H9 (cell line): ENCODE results near the gene AMH. TPM values are rescaled to one million over a fixed set of nuclear protein-coding genes. Genes with fewer than 3 reads are reported as not detected.
"Not testable (repeated sequence)": the region's sequence is repeated elsewhere in the genome, so short reads cannot be mapped to it uniquely, and the experiment has no call there.

ENCODE experiments used
- DNase-seq: peaks from one replicate; pipeline ENCODE4 v3.0.0-alpha.2; 2017
- H2AFZ ChIP-seq: one replicate; pipeline ENCODE4 v1.6.1; 2013; ENCODE audit warnings: mild to moderate bottlenecking, low read length, control low read depth, moderate library complexity
- H2AK5ac ChIP-seq: 2 replicates; pipeline ENCODE4 v1.6.1; 2013; ENCODE audit warnings: low read length, control low read depth, mixed read lengths; ENCODE audit not compliant: insufficient read length
- H2BK120ac ChIP-seq: one replicate; pipeline ENCODE4 v1.6.1; 2013; ENCODE audit warnings: low read depth, mild to moderate bottlenecking, low read length, control low read depth, inconsistent platforms; ENCODE audit not compliant: poor library complexity, severe bottlenecking
- H2BK12ac ChIP-seq: 2 replicates; pipeline ENCODE4 v1.6.1; 2013; ENCODE audit warnings: low read length, control low read depth, mixed read lengths, low read depth; ENCODE audit not compliant: insufficient read length
- H2BK15ac ChIP-seq: 2 replicates; pipeline ENCODE4 v1.6.1; 2013; ENCODE audit warnings: low read depth, low read length, control low read depth
- H2BK20ac ChIP-seq: one replicate; pipeline ENCODE4 v1.6.1; 2013; ENCODE audit warnings: low read depth, mild to moderate bottlenecking, low read length, control low read depth, inconsistent platforms; ENCODE audit not compliant: poor library complexity, severe bottlenecking
- H2BK5ac ChIP-seq: 2 replicates; pipeline ENCODE4 v1.6.1; 2013; ENCODE audit warnings: low read length, control low read depth, mixed read lengths; ENCODE audit not compliant: insufficient read length
- H3K14ac ChIP-seq: 2 replicates; pipeline ENCODE4 v1.6.1; 2013; ENCODE audit warnings: low read length, control low read depth; ENCODE audit not compliant: insufficient read depth
- H3K18ac ChIP-seq: 2 replicates; pipeline ENCODE4 v1.6.1; 2013; ENCODE audit warnings: low read depth, mild to moderate bottlenecking, mixed read lengths, low read length, control low read depth; ENCODE audit not compliant: insufficient read length
- H3K23ac ChIP-seq: 2 replicates; pipeline ENCODE4 v1.6.1; 2013; ENCODE audit warnings: low read length, control low read depth, mixed read lengths, low read depth; ENCODE audit not compliant: insufficient read length
- H3K23me2 ChIP-seq: 2 replicates; pipeline ENCODE4 v1.6.1; 2013; ENCODE audit warnings: low read depth, mild to moderate bottlenecking, mixed read lengths, low read length, control low read depth; ENCODE audit not compliant: insufficient read length, poor library complexity, severe bottlenecking
- H3K27ac ChIP-seq: 2 replicates; pipeline ENCODE4 v1.5.1; 2013; ENCODE audit warnings: low read length, control low read depth, mixed read lengths, low read depth; ENCODE audit not compliant: insufficient read length
- H3K27me3 ChIP-seq: 2 replicates; pipeline ENCODE4 v1.6.1; 2013; ENCODE audit warnings: low read length, control low read depth, inconsistent platforms; ENCODE audit not compliant: insufficient read depth
- H3K4ac ChIP-seq: 2 replicates; pipeline ENCODE4 v1.6.1; 2013; ENCODE audit warnings: low read depth, mild to moderate bottlenecking, control low read depth, inconsistent platforms, low read length, moderate library complexity
- H3K4me1 ChIP-seq: 2 replicates; pipeline ENCODE4 v1.6.1; 2013; ENCODE audit warnings: low read length, control low read depth, inconsistent platforms; ENCODE audit not compliant: insufficient read depth
- H3K4me2 ChIP-seq: 2 replicates; pipeline ENCODE4 v1.6.1; 2013; ENCODE audit warnings: low read length, control low read depth, mixed read lengths; ENCODE audit not compliant: insufficient read length, insufficient read depth
- H3K56ac ChIP-seq: 2 replicates; pipeline ENCODE4 v1.6.1; 2013; ENCODE audit warnings: low read depth, mild to moderate bottlenecking, mixed read lengths, low read length, control low read depth; ENCODE audit not compliant: insufficient read length
- H3K79me1 ChIP-seq: 2 replicates; pipeline ENCODE4 v1.6.1; 2013; ENCODE audit warnings: low read depth, mild to moderate bottlenecking, moderate library complexity, low read length, control low read depth, inconsistent platforms; ENCODE audit not compliant: insufficient read depth, poor library complexity, severe bottlenecking
- H3K79me2 ChIP-seq: 2 replicates; pipeline ENCODE4 v1.6.1; 2013; ENCODE audit warnings: low read length, control low read depth, inconsistent platforms; ENCODE audit not compliant: insufficient read depth
- H3K9ac ChIP-seq: 2 replicates; pipeline ENCODE4 v1.6.1; 2013; ENCODE audit warnings: low read length, control low read depth, mixed read lengths; ENCODE audit not compliant: insufficient read length; ENCODE audit errors: extremely low read depth
- H3K9me3 ChIP-seq: one replicate; pipeline ENCODE4 v1.6.1; 2013; ENCODE audit warnings: low read depth, low read length, inconsistent platforms; ENCODE audit not compliant: control insufficient read depth
- H3T11ph ChIP-seq: one replicate; pipeline ENCODE4 v1.6.1; 2013; ENCODE audit warnings: mild to moderate bottlenecking, low read length, control low read depth, inconsistent platforms
- H4K20me1 ChIP-seq: one replicate; pipeline ENCODE4 v1.6.1; 2013; ENCODE audit not compliant: control insufficient read depth, insufficient read length, insufficient read depth
- H4K5ac ChIP-seq: 2 replicates; pipeline ENCODE4 v1.6.1; 2013; ENCODE audit warnings: low read depth, mild to moderate bottlenecking, mixed read lengths, low read length, control low read depth; ENCODE audit not compliant: insufficient read length
- H4K8ac ChIP-seq: replicated peaks from 2 replicates; pipeline ENCODE4 v1.6.1; 2013; ENCODE audit warnings: low read length, control low read depth, mixed read lengths, low read depth; ENCODE audit not compliant: insufficient read length
- H4K91ac ChIP-seq: 2 replicates; pipeline ENCODE4 v1.6.1; 2013; ENCODE audit warnings: low read depth, mild to moderate bottlenecking, moderate library complexity, mixed read lengths, low read length, control low read depth; ENCODE audit not compliant: insufficient read length
- H3K27ac Mint-ChIP-seq, 3 experiments: 2 replicates in 2 of 3; 3 replicates in 1 of 3; pipeline ENCODE4 v1.8.0; 2020 to 2021; ENCODE audit warnings: mixed read lengths in 3 of 3, mild to moderate bottlenecking in 1 of 3, moderate library complexity in 1 of 3
- H3K27me3 Mint-ChIP-seq: 2 replicates; pipeline ENCODE4 v1.8.0; 2021; ENCODE audit warnings: low read depth, mild to moderate bottlenecking, moderate library complexity, mixed read lengths
- H3K36me3 Mint-ChIP-seq, 3 experiments: 2 replicates in 2 of 3; 3 replicates in 1 of 3; pipeline ENCODE4 v1.8.0; 2020 to 2021; ENCODE audit warnings: low read depth in 3 of 3, mixed read lengths in 3 of 3; ENCODE audit not compliant: insufficient read depth in 1 of 3
- H3K4me1 Mint-ChIP-seq, 2 experiments: 2 replicates each; pipeline ENCODE4 v1.8.0; 2020; ENCODE audit warnings: mixed read lengths in 2 of 2
- H3K4me3 Mint-ChIP-seq, 2 experiments: 2 replicates in 1 of 2; 3 replicates in 1 of 2; pipeline ENCODE4 v1.8.0; 2020 to 2021; ENCODE audit warnings: mild to moderate bottlenecking in 2 of 2, mixed read lengths in 2 of 2, moderate library complexity in 1 of 2
- H3K9me3 Mint-ChIP-seq, 2 experiments: 2 replicates in 1 of 2; 3 replicates in 1 of 2; pipeline ENCODE4 v1.8.0; 2020; ENCODE audit warnings: mild to moderate bottlenecking in 2 of 2, mixed read lengths in 2 of 2, moderate library complexity in 1 of 2
- WGBS: extraction: QIAGEN DNeasy Blood & Tissue Kit; methylation state at CpG from one replicate; pipeline ENCODE4 v1.1.7; 2013; ENCODE audit warnings: missing lambda C conversion rate, low lambda C conversion rate, mixed read lengths; ENCODE audit not compliant: insufficient read length; ENCODE audit errors: extremely low coverage; 5-methylcytosine and 5-hydroxymethylcytosine counted together
- total RNA-seq: library from RNA; stranded (reverse); gene quantifications from 2 replicates; pipeline ENCODE4 v1.2.1, GENCODE V29; 2021
- TF ChIP-seq, protein P1 (sequence below): fragments of 200-600 bp; sonication (generic); conservative IDR thresholded peaks from 3 replicates; pipeline ENCODE4 v1.8.0; 2021; ENCODE audit warnings: antibody characterized with exemption, mild to moderate bottlenecking

AMH gene
- total RNA-seq, 1 experiment from 2014 or later, result 70.7 TPM

DNA sequence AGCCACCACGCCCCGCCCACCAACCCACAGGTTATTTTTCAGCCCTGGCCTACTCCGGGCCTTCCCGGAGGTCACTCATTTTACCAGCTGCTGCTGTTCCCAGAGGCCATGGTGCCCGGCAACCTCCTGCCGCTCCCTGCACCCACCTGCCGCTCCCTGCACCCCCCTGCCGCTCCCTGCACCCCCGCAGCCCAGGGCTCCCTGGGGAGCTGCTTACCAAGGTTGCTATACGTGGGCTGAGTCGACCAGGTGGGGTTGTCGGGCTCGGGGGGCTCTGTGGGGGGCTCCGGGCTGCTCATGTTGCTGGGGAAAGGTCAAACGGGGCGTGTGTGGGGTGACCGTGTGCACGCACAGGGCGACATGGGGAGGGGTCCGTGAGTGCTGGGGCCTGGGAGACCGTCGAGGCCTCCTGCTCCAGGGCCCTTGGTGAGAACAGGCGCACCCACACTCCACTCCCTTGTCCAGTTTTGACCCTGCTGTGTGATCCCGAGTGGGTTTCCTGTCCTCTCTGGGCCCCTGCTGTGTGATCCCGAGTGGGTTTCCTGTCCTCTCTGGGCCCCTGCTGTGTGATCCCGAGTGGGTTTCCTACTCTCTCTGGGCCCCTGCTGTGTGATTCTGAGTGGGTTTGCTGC lies 31.6 kb downstream of the AMH start:
- Mint-ChIP-seq H3K4me1 (peaks cover 0 to 3% of the 10 kb centered on the region in 2 experiments; a peak in 1 of 4 replicates), H3K9me3 (no peaks in the 10 kb centered on the region)

DNA sequence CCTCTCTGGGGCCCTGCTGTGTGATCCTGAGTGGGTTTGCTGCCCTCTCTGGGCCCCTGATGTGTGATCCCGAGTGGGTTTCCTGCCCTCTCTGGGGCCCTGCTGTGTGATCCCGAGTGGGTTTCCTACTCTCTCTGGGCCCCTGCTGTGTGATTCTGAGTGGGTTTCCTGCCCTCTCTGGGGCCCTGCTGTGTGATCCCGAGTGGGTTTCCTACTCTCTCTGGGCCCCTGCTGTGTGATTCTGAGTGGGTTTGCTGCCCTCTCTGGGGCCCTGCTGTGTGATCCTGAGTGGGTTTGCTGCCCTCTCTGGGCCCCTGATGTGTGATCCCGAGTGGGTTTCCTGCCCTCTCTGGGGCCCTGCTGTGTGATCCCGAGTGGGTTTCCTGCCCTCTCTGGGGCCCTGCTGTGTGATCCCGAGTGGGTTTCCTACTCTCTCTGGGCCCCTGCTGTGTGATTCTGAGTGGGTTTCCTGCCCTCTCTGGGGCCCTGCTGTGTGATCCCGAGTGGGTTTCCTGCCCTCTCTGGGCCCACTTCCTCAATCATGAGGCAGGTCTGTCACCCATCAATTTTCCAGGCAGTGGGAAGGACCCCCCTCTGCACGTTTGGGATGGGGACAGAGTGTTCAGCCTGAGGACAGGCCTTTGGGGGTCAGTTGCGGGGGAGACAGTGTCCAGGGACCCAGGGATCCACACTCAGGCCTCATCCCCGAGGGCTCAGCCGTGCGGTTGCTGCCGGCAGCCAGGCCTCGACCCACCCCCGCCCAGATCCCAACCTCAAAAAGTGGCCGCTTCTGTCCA lies 32.3 kb downstream of the AMH start:
- not testable (repeated sequence) for H4K20me1 ChIP-seq, H4K8ac ChIP-seq, H4K91ac ChIP-seq, H4K5ac ChIP-seq, H3K9me3 ChIP-seq, DNase-seq, H3K27ac ChIP-seq, H3K9ac ChIP-seq, H2AFZ ChIP-seq, H3K4me1 Mint-ChIP-seq, H2BK120ac ChIP-seq, H2BK20ac ChIP-seq, H3K36me3 Mint-ChIP-seq, H3K14ac ChIP-seq, H3K79me2 ChIP-seq, H3K23me2 ChIP-seq, H3K4me1 ChIP-seq, H3K23ac ChIP-seq, H3T11ph ChIP-seq, H2BK5ac ChIP-seq, H3K56ac ChIP-seq, H3K79me1 ChIP-seq, H2AK5ac ChIP-seq, H3K18ac ChIP-seq, H2BK12ac ChIP-seq, H3K4ac ChIP-seq, H3K27me3 ChIP-seq, H3K27ac Mint-ChIP-seq, H2BK15ac ChIP-seq, H3K9me3 Mint-ChIP-seq
- peak overlapping the region; percentile 35 for H3K4me2 ChIP-seq
- peak overlapping the region; percentile 41 to 71; a peak in 4 of 5 replicates for H3K4me3 Mint-ChIP-seq
- peaks cover 39% of the 10 kb centered on the region for H3K27me3 Mint-ChIP-seq
- WGBS, result no CpG with 5 or more reads among the region's 16 CpGs

More for the DNA sequence above, 31.6 kb downstream of the AMH start:
- no peak overlapping the region for H3K9ac ChIP-seq
- H3T11ph ChIP-seq, result no peak overlapping the region
- H3K79me2 ChIP-seq, result no peaks in the 10 kb centered on the region
- H3K27me3 Mint-ChIP-seq, result peaks cover 32% of the 10 kb centered on the region
- no peak overlapping the region for H2BK120ac ChIP-seq
- H3K23me2 ChIP-seq, result peaks cover 7% of the 10 kb centered on the region
- peaks cover 5% of the 10 kb centered on the region; the same call in 1 of the 2 replicates for H3K27me3 ChIP-seq
- H2BK12ac ChIP-seq, result no peak overlapping the region
- no peak overlapping the region for H2AK5ac ChIP-seq
- no peaks in the 10 kb centered on the region for H4K20me1 ChIP-seq
- H3K79me1 ChIP-seq, result no peaks in the 10 kb centered on the region
- H2BK5ac ChIP-seq, result no peak overlapping the region
- no peak overlapping the region for H3K23ac ChIP-seq
- no peak overlapping the region for H2BK20ac ChIP-seq
- H3K56ac ChIP-seq, result no peak overlapping the region
- no peak overlapping the region for H2BK15ac ChIP-seq
- H4K8ac ChIP-seq, result no peak overlapping the region
- TF ChIP-seq, protein P1, sequence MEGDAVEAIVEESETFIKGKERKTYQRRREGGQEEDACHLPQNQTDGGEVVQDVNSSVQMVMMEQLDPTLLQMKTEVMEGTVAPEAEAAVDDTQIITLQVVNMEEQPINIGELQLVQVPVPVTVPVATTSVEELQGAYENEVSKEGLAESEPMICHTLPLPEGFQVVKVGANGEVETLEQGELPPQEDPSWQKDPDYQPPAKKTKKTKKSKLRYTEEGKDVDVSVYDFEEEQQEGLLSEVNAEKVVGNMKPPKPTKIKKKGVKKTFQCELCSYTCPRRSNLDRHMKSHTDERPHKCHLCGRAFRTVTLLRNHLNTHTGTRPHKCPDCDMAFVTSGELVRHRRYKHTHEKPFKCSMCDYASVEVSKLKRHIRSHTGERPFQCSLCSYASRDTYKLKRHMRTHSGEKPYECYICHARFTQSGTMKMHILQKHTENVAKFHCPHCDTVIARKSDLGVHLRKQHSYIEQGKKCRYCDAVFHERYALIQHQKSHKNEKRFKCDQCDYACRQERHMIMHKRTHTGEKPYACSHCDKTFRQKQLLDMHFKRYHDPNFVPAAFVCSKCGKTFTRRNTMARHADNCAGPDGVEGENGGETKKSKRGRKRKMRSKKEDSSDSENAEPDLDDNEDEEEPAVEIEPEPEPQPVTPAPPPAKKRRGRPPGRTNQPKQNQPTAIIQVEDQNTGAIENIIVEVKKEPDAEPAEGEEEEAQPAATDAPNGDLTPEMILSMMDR, result no peak
- H3K9me3 ChIP-seq, result no peaks in the 10 kb centered on the region
- no peak overlapping the region for H3K14ac ChIP-seq
- H3K4me1 ChIP-seq, result no peaks in the 10 kb centered on the region
- no peak overlapping the region for H3K27ac Mint-ChIP-seq
- no peaks in the 10 kb centered on the region for H3K36me3 Mint-ChIP-seq
- DNase-seq, result no peak
- H2AFZ ChIP-seq, result no peak overlapping the region
- no peak overlapping the region for H3K4me2 ChIP-seq
- no peak overlapping the region for H3K4me3 Mint-ChIP-seq
- H3K27ac ChIP-seq, result no peak overlapping the region
- H3K18ac ChIP-seq, result no peak overlapping the region
- no peak overlapping the region for H4K5ac ChIP-seq
- H4K91ac ChIP-seq, result no peak overlapping the region
- no peak overlapping the region for H3K4ac ChIP-seq
- WGBS, result no CpG with 5 or more reads among the region's 26 CpGs
